GM06990 (cell line): Measurements from ENCODE around the gene ETNK1.

Source experiments
- DNase-seq: peaks from one replicate; pipeline ENCODE4 v3.0.0-alpha.2; 2011; ENCODE audit not compliant: insufficient read length; ENCODE audit errors: extremely low read depth
- H3K27me3 ChIP-seq: replicated peaks from 2 replicates; pipeline ENCODE4 v1.6.0; 2011; ENCODE audit warnings: low read length; ENCODE audit not compliant: control insufficient read depth, insufficient read depth
- H3K36me3 ChIP-seq: 2 replicates; pipeline ENCODE4 v1.5.1; 2011; ENCODE audit warnings: low read length; ENCODE audit not compliant: control insufficient read depth, insufficient read depth
- H3K4me3 ChIP-seq: replicated peaks from 2 replicates; pipeline ENCODE4 v1.5.1; 2011; ENCODE audit warnings: low read depth, mild to moderate bottlenecking, control low read depth, low read length
- TF ChIP-seq, protein P1 (sequence below): IDR thresholded peaks from 2 replicates; pipeline ENCODE4 v1.5.1; 2011; ENCODE audit warnings: low read length, control low read depth, mild to moderate bottlenecking, inconsistent platforms; ENCODE audit not compliant: insufficient read depth, poor library complexity, severe bottlenecking

ETNK1 gene

DNA sequence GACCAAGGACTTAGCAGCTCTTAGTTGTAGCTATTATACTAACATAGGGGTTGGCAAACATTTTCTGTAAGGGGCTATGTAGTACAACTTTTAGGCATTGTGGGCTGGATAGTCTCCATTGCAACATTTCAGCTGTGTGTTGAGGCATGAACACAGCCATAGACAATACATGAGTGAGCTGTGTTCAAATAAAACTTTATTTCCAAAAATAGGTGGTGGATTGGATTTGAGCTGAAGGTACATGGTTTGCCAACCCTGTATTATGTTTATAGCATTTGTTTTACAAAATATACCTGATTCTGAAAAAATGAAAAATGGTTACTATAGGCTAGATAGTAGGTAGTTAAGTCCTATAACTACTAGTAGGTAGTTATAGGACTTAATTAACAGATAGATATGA is 40.5 kb downstream of the ETNK1 start:
- TF ChIP-seq, protein P1, sequence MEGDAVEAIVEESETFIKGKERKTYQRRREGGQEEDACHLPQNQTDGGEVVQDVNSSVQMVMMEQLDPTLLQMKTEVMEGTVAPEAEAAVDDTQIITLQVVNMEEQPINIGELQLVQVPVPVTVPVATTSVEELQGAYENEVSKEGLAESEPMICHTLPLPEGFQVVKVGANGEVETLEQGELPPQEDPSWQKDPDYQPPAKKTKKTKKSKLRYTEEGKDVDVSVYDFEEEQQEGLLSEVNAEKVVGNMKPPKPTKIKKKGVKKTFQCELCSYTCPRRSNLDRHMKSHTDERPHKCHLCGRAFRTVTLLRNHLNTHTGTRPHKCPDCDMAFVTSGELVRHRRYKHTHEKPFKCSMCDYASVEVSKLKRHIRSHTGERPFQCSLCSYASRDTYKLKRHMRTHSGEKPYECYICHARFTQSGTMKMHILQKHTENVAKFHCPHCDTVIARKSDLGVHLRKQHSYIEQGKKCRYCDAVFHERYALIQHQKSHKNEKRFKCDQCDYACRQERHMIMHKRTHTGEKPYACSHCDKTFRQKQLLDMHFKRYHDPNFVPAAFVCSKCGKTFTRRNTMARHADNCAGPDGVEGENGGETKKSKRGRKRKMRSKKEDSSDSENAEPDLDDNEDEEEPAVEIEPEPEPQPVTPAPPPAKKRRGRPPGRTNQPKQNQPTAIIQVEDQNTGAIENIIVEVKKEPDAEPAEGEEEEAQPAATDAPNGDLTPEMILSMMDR: no peak
- Histone ChIP-seq H3K36me3 (peaks cover 2% of the 10 kb centered on the region), H3K27me3 (no peaks in the 10 kb centered on the region), H3K4me3 (no peak overlapping the region)
- DNase-seq: no peak

- Histone ChIP-seq H3K4me3 (no peak overlapping the region), H3K36me3 (peaks cover 2% of the 10 kb centered on the region), H3K27me3 (no peaks in the 10 kb centered on the region)
- TF ChIP-seq, protein P1: no peak
- no peak for DNase-seq
These were observed 42.2 kb downstream of the ETNK1 start for GRCh38 chr12:22667122-22667521.

DNA sequence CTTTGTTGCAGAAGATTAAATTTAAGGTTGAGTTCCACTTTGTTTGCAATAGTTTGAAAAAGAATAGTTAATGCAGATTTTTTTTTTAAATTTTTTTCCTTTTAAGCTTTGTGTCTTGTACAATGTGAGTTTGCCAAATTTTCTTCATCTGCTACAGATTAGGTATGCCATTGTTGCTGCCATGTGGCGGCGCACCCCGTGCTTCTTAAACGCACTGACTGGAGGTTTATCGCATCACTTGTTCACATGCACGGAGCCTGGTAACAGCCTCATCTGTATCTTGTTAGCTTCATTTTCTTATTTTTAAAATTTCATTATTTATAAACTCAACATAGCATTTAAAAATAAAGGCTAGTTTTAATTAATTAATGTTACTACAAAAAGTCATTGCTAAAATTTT is 43.5 kb downstream of the ETNK1 start:
- Histone ChIP-seq H3K36me3 (no peaks in the 10 kb centered on the region; the same call in 1 of the 2 replicates), H3K4me3 (no peak overlapping the region), H3K27me3 (no peaks in the 10 kb centered on the region)
- no peak for DNase-seq
- TF ChIP-seq, protein P1: no peak

DNA sequence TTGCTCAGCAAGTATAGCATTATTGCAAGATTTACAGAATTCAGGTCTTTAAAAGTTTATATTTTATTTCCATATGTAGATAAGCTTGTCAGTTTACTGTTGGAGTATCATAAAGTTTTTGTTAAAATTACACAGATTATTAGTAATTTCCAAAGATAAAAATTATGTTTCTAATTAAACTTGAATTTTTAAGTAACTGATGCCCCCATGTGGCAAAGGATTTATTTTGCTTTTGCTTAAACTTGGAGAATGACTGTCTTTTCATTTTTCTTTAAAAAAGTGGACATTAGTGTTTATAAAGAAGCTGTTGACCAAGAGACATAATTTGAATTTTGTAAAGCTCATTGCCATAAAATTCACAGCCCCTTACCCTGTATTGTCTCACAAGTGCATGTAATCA is 45.8 kb downstream of the ETNK1 start:
- DNase-seq: no peak
- Histone ChIP-seq H3K4me3 (no peak overlapping the region), H3K27me3 (no peaks in the 10 kb centered on the region), H3K36me3 (peaks cover 1% of the 10 kb centered on the region)
- TF ChIP-seq, protein P1: peak; percentile 8

GRCh38 chr12:22672951-22673350 is 48.0 kb downstream of the ETNK1 start:
- H3K36me3 ChIP-seq: peaks cover 1% of the 10 kb centered on the region
- TF ChIP-seq, protein P1: no peak
- DNase-seq: no peak

More at GRCh38 chr12:22672951-22673350, 48.0 kb downstream of the ETNK1 start:
- no peaks in the 10 kb centered on the region for H3K27me3 ChIP-seq
- no peak overlapping the region for H3K4me3 ChIP-seq
